ENCODE measurements around the gene CWC27.

GRCh38 chr5:65059681-65060598, 291.2 kb downstream of the CWC27 start:
- no peak for TF ChIP-seq CTCF (IDR thresholded peaks at IDR 0.05)
- TF ChIP-seq POLR2A (IDR thresholded peaks at IDR 0.05) = no peak
